ENCODE measurements around the gene ELAVL3.

The ELAVL3 gene

DNA sequence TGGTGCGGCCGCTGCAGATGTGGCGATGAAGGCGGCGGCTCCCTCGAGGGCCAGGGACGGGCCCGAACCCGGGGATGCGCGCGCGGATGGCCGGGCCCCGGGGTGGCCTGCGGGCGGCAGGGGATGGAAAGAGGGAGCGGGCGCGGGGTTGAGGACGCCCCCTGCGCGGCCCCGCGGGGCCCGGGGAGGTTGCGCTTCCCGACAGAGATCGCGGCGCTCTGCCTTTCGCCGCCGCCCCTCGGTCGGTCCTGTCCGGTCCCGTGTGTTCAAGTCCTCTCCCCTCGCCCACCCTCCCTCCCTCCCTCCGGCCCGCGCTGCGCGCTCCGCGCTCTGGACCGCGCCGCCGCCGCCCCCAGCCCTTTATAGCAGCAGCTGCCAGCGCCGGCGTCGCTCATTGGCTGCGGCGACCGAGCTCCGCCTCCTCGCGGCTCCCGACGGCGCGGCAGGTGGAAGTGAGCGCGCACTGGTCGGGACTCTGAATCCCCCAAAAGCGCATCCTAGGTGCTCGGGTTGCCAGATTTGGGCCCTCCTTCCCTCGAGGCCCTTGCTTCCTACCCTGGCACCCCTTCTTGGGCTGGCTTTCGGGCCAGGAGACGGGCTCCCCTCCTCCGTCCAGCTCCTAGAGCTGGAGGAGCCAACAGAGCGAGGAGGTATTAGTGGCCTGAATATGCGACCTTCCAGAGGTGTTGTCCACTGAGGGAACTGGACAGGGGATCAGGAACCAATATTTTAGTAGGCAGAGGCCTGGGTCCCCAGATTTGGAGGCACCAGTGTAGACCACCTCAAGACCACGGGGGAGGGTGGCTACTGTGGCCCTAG is at the start of gene ELAVL3:
Gene ELAVL3 (minus strand): TSS at position 332 of the 819 bp plus-strand sequence. CDS start 438 bp downstream, outside the sequence.
- no peak for DNase-seq (ENCODE audit: low read depth)

GRCh38 chr19:11530432-11530831 is 49.6 kb upstream of the ELAVL3 start:
- no peak for DNase-seq (ENCODE audit: low read depth)

- DNase-seq (ENCODE audit: low read depth), result peak; percentile 99
These were observed 47.9 kb upstream of the ELAVL3 start, which contains the start of gene ECSIT for GRCh38 chr19:11528551-11529341. Gene ECSIT (minus strand): TSS chr19:11529134. CDS start chr19:11519170, 9,964 bp downstream.

DNA sequence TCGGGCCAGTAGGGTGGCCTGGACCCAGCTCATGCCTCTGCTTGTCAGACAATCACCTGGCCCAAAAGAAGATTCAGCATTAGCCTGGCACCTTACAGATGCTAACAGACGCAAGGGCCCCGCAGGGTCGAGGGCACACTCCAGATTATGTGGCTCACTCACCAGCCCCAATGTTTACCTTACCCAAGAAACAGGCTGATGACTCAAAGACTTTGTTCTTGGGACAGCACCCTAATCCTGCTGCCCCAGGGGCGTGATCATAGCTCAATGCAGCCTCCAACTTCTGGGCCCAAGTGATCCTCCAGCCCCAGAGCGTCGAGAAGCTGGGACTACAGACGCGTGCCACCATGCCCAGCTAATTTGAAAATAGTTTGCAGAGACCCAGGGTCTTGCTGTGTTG is 38.3 kb upstream of the ELAVL3 start:
- DNase-seq (ENCODE audit: low read depth), result no peak

- DNase-seq (ENCODE audit: low read depth), result no peak
These were observed 33.1 kb upstream of the ELAVL3 start for GRCh38 chr19:11513946-11514345.

- DNase-seq (ENCODE audit: low read depth), result no peak
These were observed 29.6 kb upstream of the ELAVL3 start for GRCh38 chr19:11510444-11510843.

DNA sequence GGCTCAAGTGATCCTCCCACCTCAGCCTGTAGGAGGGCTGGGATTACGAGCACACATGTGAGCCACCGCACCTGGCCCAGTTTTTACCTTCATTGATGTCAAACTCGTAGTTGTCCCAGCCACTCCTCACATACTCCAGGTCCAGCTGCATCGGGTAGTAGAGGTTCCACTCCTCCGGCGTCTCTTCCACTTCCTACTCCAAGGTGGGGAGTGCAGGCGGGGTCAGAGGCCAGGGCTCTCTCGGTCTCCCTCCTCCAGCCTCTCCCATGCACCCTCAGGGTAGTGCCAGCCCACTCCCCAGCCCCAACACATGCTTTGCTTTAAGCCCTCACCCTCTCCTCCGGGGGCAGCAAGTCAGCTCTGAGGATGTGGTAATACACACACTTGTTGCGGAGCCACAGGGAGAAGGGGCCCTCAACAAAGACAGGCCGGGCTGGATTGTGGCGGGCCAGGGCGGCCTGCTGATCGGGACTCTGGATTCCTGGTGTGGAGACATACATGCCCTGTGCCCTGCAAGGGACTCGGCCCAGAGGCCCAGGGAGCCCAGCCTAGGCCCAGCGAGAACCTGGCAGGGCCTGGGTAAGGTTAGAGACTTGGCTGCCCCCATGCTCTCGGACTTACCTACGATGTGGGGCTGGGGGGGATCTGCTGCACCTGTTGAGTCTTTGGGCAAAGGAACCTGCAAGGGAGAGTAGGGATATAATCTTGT is 26.7 kb upstream of the ELAVL3 start:
- DNase-seq (ENCODE audit: low read depth), result no peak

DNA sequence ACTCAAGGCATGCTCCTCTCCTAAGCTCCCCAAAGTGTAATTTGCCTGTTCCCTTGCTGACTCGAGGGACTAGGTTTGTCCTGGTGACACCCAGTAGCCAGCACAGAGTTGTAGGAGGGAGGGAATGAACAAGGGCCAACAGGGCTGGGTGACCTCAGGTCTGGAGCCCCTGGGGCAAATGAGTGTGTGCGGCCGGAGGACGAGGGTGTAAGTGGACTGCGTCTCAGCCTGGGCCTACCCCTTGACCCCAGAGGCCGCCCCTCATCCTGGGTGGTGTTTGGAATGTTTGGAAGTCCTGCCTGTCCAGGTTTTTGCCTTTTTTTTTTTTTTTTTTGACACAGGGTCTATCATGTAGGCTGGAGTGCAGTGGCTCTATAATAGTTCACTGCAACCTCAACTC is 26.1 kb upstream of the ELAVL3 start:
- DNase-seq (ENCODE audit: low read depth), result no peak

- no peak for DNase-seq (ENCODE audit: low read depth)
These were observed 25.3 kb upstream of the ELAVL3 start for GRCh38 chr19:11506101-11506555.

DNA sequence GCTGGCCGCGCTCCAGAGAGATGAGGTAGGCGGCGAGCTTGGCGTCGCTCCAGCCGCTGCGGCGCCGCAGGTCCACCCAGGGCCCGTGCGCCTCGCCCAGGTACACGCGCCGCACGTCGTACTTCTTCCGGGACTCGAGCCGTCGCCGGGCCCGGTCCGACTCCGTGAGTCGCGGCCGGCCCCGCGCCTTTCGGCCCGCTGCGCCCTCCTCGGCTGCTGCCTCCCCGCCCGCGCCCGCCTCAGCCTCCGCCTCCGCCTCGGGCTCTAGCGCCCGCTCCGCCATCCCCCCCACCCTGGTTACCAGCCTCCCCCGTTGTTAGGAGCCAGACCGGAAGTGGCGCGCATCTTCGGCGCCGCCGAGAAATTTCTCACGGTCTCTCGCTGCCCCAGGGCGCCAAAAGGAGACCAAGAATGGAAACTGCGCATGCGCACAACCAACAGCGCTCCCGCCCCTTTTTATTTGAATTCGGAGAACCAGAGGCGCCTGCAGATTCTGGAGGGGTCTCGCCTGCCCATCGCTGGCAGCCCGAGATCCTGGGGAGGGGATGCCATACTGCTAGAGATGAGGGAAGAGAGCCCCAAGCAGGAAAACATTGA is 24.8 kb upstream of the ELAVL3 start, which contains the start of gene ZNF653:
Gene ZNF653 (minus strand): TSS at position 336 of the 597 bp plus-strand sequence. CDS start 53 bp downstream, at position 283.
- DNase-seq (ENCODE audit: low read depth), result peak; percentile 91

GRCh38 chr19:11505032-11505503 is 24.2 kb upstream of the ELAVL3 start:
- peak; percentile 91 for DNase-seq (ENCODE audit: low read depth)

GRCh38 chr19:11504502-11505031 is 23.7 kb upstream of the ELAVL3 start:
- DNase-seq (ENCODE audit: low read depth), result no peak

DNA sequence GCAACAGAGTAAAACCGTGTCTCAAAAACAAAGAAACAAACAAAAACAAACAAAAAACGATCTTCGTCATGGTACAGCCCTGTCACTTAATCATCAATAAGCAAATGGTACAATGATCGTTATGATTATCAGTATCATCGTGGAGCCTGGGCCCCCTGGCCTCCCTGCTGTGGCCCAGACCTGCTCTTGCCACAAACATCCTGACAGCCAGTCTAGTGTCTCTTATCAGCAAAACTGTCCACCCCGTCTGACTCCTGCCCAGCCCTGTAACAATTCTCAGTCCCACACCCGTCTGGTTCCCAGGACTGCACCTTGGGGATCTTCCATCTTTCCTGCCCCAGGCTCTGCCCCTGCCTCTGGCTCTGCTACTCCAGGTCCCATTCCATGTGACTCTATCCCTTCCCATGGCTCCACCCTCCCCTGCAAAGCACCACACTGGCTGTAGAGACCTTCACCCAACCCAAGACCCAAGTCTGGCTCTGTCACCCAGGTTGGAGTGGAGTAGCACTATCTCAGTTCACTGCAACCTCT is 19.1 kb upstream of the ELAVL3 start:
- DNase-seq (ENCODE audit: low read depth), result no peak

- no peak for DNase-seq (ENCODE audit: low read depth)
These were observed 18.4 kb upstream of the ELAVL3 start for GRCh38 chr19:11499220-11499726.

DNA sequence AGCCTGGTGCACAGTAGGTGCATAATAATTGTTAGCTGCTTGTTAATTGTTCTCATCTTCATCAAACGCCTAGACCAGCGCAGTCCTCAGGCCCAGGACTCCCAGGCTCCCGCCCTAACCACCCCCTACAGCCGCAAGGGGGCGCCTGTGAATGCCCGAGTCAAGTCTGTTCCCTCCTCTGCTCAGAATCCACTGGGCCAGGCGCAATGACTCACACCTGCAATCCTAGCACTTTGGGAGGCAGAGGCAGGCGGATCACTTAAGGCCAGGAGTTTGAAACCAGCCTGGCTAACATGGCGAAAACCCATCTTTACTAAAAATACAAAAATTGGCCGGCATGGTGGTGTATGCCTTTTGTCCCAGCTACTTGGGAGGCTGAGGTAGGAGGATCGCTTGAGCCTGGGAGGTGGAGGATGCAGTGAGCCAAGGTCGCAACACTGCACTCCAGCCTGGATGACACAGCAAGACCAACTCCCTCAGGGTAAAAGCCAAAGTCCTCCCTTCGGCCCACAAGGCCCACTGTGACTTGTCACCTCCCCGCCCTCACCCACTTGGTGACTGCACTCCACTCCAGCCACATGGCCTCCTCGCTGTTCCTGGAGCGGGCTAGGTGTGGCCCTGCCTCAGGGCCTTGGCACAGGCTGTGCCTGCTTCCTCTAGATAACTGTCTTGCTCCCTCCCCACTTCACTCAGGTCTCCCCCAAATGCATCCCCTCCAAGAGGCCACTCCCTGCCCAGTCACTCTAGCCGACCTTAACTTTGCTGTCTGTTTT is 15.7 kb upstream of the ELAVL3 start:
- DNase-seq (ENCODE audit: low read depth), result peak; percentile 46

GRCh38 chr19:11495885-11496284 is 15.0 kb upstream of the ELAVL3 start:
- no peak for DNase-seq (ENCODE audit: low read depth)

- no peak for DNase-seq (ENCODE audit: low read depth)
These were observed 14.6 kb upstream of the ELAVL3 start for GRCh38 chr19:11495481-11495880.

DNA sequence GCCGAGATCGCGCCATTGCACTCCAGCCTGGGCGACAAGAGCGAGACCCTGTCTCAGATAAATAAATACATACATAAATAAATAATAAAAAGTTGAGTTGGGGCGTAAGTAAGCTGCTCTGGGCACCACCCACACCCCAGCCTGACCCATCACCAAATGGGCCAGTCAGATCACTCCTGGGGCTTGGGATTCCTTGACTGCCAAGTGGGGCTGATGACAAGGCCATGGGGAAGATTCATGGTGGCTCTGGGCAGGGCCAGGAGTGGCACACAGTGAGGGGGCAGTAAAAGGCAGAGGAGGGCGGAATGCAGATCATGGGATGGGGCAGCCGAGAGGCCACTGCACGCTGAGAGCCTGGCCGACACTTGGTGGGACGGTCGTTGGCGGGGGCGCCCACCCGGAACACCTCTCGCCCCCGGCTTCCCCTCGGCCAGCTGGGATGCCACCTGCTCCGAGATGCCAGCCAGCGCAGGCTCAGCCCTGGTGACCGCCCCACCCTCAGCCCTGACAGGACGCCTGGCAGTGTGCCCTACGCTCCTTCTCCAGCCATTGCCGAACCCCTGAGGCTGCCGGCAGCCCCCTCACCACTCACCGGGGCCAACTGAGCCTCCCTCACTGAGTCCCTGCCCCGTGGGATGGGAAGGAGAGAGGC is 13.9 kb upstream of the ELAVL3 start:
- no peak for DNase-seq (ENCODE audit: low read depth)

DNA sequence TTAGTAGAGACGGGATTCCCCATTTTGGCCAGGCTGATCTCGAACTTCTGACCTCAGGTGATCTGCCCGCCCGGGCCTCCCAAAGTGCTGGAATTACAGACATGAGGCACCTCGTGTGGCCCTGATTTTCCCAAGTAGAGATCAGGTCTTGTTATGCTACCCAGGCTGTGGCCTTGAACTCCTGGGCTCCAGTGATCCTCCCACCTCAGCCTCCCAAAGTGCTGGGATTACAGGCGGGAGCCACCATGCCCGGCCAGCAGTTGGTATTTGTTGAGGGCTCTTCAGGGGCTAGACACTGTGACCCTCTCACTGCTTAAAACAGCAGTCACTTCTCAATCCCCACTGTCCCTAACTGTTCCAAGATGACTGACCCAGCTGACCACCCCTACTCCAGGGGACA is 8.5 kb upstream of the ELAVL3 start:
- DNase-seq (ENCODE audit: low read depth), result no peak
